ENCODE results near the gene LCLAT1.

Gene LCLAT1

DNA sequence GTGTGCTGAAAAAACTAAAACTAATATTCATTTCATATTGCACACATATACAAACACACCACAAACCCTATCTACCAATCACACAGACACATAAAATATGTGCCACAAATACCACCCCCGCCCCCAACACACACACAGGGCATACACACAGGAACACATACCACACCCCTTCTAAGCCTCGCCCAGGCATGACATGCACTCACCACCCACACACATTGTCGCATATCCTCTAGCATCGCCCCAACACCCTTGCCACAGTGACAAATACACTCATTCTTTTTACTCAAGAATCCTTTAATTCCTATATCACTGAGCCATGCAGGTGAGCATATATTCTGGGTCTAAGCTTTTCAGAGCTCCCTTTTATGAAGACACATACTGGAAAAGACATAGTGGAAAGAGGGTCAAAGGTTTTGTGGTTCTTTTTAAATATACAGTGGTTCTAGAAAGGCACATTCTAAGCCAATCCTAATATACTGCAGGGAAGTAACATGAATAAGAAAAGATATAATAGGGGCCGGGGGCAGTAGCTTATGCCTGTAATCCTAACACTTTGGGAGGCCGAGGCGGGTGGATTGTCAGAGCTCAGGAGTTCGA is 24.5 kb upstream of the LCLAT1 start:
- DNase-seq (ENCODE audit: low read depth in 2 of 3, low spot score in 2 of 3): peak in 2 of 3 experiments; percentile 51 to 58

DNA sequence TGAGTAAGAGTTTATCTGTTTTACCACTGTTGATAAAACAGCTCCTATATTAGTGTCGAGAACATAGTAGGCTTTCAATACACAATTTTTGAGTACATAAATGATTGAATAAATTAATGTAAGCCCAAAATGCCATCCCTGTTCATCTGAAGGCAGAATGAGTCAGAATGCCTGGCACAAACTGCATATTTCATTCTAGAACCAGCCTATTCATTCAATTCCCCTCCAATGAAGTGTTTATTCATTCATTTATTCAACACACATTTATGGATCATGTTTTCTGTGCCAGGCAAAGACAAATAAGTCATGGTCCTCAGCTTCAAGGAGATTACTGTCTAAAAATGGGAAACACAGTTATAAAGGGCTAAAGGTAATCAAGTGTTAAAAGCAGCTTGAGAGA is 22.8 kb upstream of the LCLAT1 start:
- DNase-seq (ENCODE audit: low read depth in 2 of 3, low spot score in 2 of 3): no peak

DNA sequence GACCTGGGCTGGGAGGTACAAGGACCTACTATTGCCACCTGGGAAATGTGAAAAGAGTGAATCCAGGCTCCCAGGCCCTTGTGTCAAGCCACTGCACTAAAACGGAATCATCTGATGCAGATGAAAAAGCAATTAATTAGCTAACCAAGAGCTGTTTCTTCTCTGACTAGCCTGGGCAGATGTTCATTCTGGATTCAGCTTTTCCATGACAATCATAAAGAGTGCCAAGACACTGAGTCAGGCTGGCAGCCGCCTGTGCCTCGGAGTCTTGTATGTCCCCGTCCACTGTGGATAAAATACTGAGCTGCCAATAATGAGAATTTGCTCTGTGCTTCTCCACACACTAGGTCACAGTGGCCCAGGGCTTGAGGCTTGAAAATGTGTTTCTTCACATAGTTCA is 21.7 kb upstream of the LCLAT1 start:
- DNase-seq (ENCODE audit: low read depth in 2 of 3, low spot score in 2 of 3): no peak

DNA sequence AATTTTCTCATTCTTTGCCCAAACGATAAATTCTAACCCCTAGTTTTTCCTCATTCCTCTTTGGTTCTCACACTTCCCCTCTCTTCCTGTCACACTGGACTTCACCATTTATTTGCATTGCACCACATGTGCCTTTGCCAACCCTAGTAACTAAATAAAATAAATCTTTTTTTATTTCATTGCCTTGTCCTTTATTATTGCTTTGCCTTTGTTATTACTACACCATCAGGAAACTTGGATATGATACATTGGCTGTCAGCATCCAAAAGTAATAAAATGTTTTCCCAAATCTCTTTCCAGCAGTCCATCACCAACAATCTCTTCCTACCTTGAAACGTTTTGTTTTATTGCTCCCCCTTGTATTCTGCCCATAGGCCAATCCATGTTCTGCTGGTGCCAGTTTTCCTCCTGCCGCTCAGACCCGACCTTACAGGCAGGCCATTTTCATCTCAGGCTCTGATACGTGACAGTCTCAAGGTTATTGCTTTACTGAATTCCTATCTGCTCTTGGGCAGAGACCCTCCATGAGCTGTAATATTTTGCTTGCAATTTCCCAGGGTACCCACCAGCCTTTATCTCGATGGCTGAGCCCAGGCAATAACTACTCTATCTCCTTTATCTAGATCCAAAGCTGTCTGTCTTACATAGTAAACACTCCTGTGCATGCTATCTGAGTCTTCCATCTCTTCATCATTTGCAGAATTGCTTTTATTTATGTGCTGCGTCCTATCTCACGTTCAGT is 19.3 kb upstream of the LCLAT1 start:
- DNase-seq (ENCODE audit: low read depth in 2 of 3, low spot score in 2 of 3): no peak

DNA sequence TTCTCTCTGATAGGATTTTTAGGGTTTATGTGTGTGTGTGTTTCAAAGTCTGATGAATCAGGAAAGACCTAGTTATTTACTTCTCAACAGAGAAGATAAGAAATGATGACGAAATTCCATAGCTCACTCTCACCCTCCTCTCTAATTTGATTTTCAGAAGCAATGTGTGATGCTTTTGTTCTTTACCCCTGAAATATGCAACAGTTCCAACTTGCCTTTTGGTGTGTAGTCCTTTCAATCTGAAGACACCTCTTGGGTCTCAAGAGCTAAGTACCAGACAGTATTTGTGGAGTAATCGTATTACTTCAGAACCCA is 18.7 kb upstream of the LCLAT1 start:
- no peak for DNase-seq (ENCODE audit: low read depth in 2 of 3, low spot score in 2 of 3)

DNA sequence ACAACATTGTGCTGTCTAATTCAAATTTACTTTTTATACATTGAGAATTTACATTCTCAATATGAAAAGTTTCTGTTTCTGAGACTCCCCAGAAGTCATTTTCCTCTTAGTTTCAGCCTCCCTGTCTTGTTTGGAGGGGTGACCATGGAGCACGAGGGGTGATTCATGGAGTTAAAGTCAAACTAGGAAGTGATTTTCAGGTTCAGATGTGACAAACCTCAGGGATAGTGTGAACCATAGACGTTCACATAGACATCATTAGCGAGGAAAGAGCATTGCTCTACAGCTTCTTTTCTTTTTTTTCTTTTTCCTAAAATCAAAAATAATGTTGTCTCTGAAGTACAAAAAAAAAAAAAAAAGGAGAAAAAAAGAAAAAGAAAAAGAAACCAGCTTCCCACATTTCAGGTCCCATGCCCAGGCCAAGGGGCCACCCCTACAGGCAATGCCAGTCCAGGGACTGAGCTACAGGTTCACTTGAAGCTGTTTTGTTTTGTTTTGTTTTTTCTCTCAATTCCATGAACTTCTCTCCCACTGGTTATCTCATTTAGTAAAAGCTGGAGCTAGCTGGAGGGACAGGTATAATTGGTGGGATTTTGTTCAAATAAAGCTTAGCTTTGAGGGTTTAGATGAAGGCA is 18.1 kb upstream of the LCLAT1 start:
- DNase-seq (ENCODE audit: low read depth in 2 of 3, low spot score in 2 of 3): no peak

DNA sequence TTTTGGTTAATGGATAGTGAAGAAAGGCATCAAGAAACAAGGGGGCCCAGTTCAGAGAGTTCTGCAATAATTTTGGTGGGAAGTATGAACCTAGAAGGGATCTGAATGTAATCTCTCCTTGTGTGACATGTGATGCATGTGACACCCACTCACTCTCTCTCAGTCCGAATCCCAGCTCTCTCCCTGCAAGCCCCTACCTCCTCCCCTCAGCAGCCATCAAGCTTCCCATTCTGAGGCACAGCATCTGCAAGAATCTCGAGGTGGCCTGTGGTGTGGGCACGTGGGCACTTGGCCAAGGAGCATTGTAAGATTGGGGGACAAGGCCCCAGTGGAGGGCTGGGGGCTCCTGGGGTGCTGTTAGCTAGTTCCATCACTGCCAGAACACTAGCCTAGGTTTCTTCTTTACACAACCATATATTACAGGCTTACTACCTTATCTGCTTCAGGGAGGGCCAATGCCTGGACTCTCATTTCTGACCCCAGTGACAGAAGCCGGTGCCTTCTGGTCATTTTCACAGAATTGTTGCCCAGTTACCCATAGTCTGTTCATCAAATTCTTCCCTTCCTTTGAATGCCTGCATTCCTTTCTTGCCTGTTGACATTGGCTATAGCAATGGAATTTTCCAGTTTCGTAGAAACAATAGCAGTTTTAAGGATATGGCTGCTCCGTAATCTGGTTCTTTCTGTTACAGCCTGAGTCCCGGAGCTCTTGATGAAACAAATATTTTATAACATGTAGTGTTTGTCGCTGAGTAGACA is 13.3 kb upstream of the LCLAT1 start:
- DNase-seq (ENCODE audit: low read depth in 2 of 3, low spot score in 2 of 3): no peak

DNA sequence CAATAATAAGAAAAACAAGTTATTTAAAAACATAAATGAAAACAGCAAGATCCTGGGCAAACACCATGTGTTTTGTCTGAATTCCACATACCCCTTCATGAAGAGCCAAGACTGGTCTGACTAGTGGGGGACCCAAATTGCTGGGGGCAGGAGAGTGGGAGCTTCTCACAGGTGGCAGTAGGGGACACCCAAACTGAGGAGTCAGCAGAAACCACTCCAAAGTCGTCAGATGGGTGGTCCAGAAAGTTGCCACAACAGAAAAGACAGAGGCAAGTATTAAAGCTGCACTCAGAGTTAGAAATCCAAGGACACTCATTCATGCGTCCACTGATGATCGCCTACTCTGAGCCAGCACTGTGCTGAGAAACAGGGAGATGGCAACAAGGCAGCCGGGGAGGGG is 12.3 kb upstream of the LCLAT1 start:
- no peak for DNase-seq (ENCODE audit: low read depth in 2 of 3, low spot score in 2 of 3)

DNA sequence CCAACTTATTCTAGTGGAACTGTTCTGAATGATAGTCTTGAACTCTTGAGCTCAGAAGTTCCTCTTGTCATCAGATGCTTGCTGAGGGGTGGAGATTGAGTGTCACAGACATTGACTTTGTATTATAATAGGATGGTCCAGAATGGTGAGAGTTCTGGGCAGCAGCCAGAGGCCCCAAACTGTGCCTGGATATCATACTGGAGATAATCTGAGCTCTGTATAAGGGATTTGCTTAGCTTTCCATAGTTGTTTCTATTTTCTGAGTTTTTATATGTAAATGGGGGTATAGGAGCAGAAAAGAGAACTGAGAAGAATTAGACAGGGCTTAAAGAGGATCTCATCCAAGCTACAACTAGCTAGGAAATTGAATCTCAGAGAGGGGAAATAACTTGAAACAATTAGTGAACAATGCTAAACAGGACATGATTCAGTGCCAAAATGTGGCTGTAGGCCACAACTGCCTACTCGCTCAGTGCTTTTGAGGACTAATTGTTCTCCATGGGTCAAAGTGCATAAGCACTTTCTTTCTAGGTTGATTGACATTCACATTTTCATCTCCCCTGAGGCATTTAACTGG is 10.1 kb upstream of the LCLAT1 start:
- DNase-seq (ENCODE audit: low read depth in 2 of 3, low spot score in 2 of 3): no peak

DNA sequence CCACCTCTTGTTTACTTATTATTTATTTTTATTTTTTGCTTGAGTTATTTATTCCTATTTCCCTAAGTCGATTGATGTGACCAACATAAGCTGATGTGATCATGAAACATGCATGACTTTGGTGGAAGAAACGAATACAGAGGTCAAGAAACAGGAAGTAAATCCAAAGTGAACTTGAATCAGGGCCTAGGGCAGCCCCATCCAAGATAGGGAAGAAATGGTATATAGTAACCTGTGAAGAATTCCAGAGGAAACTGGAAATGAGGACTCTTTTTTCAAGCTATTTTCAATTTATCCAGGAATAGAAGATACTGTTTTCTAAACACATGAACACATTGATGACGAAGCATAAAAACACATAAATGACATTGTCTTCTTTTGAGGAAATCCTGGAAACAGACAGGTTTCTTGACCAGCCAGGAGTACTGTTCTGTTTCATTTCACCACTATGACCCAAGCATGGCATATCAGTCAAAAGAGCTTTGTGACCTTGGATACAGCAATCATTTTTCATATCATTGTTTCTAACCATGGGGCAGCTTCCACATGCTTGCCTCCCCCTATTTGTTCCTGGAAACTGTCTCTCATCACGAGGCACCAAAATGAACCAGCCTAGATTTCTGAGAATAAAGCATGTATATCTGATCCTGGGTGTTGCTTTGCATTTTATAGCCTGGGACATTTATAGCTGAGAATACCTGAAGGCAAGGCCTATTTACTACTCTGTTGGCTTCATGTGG is 9.1 kb upstream of the LCLAT1 start:
- no peak for DNase-seq (ENCODE audit: low read depth in 2 of 3, low spot score in 2 of 3)

DNA sequence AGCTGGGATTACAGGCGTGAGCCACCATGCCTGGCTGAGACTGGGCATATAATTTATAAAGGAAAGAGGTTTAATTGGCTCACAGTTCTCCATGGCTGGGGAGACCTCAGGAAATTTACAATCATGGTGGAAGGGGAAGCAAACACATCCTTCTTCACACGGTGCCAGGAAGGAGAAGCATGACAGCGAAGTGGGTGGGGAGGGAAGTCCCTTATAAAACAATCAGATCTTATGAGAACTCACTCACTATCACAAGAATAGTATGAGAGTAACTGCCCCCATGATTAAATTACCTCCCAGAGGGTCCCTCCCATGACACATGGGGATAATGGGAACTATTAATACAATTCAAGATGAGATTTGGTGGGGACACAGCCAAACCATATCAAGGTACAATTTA is 7.8 kb upstream of the LCLAT1 start:
- DNase-seq (ENCODE audit: low read depth in 2 of 3, low spot score in 2 of 3): no peak

DNA sequence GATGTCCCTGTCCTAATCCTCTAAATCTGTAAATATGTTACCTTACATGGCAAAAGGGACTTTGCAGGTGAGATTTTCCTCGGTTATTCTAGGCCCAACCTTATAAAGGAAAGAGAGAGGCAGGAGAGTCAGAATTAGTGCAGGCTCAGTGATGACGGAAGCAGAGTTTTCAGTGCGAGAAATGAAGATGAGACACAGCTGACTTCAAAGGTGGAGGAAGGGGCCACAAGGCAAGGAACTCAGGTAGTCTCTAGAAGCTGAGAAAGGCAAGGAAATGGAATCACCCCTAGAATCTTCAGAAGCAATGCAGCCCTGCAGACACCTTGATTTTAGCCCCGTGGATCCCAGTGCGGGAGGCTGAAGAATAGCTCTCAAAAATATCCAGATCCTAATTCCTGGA is 7.2 kb upstream of the LCLAT1 start:
- no peak for DNase-seq (ENCODE audit: low read depth in 2 of 3, low spot score in 2 of 3)

DNA sequence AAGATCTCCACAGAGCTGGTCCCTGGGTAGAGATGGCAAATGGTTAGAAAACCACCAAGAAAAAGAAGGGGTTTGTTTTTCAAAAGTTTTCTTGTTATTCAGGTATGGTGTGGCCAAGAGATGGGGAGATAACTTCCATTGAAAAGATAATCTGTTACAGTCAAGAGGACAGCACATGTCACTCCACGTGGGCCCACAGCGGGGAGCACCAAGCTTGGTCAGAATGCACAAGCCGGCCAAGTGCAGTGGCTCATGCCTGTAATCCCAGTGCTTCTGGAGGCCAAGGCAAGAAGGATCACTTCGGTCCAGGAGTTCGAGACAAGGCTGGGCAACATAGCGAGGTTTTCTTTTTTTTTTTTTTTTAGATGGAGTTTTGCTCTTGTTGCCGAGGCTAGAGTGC is 6.0 kb upstream of the LCLAT1 start:
- no peak for DNase-seq (ENCODE audit: low read depth in 2 of 3, low spot score in 2 of 3)

DNA sequence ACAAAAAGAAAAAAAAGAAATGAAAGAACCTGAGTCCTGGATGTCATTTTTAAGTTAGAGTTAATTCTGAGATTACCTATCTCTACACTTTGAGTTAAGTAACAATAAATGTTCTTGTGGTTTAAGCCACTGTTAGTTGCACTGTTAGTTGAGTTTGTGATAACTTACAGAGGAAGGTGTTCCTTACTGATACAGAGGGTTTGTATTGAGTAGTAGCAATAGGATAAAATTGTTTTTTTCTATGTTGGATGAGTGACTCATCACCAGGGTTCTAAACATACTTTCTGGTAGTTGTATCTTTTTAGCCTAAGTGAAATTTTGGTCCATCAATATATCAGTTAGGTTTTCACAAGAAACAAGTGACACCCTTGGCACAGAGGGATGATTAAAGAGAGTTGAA is 4.0 kb upstream of the LCLAT1 start:
- DNase-seq (ENCODE audit: low read depth in 2 of 3, low spot score in 2 of 3): no peak

DNA sequence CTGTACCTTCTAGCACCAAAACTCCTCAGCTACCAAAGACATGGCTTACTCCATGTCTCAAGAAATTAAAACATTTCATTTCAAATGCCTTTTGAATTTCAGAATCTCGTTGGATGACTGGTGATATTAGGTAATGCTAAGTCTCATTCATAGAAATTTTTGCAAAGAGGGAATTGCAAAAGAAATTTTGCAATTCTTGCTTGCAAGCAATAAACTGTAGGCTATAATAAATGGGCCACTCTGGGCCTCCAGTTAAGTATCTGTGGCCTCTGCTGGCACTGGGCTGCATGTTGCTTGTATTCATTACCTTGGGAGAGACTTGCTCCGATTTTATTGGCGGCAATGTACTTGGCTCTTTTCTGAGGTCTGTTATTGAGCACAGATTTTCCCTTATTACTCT is 2.8 kb upstream of the LCLAT1 start:
- no peak for DNase-seq (ENCODE audit: low read depth in 2 of 3, low spot score in 2 of 3)

DNA sequence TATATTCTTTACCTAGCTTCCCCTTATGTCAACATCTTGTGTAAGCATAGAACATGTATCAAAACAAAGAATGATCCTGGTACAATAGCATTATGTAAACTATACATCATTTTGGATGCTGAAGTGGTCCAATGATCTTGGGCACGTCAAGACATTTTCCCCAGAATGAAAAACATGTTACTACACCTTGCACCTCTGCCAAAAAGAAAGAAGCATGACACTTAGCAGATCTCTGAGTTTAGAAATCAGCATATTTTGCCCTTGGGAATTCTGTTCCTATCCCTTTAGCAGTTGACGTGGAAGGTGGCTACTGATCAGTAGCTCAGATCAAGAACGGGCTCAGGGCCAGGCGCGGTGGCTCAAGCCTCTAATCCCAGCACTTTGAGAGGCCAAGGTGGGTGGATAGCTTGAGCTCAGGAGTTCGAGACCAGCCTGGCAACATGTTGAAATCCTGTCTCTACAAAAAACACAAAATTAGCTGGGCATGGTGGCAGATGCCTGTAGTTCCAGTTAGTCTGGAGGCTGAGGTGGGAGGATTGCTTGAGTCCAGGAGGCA is 1.7 kb upstream of the LCLAT1 start:
- DNase-seq (ENCODE audit: low read depth in 2 of 3, low spot score in 2 of 3): no peak

DNA sequence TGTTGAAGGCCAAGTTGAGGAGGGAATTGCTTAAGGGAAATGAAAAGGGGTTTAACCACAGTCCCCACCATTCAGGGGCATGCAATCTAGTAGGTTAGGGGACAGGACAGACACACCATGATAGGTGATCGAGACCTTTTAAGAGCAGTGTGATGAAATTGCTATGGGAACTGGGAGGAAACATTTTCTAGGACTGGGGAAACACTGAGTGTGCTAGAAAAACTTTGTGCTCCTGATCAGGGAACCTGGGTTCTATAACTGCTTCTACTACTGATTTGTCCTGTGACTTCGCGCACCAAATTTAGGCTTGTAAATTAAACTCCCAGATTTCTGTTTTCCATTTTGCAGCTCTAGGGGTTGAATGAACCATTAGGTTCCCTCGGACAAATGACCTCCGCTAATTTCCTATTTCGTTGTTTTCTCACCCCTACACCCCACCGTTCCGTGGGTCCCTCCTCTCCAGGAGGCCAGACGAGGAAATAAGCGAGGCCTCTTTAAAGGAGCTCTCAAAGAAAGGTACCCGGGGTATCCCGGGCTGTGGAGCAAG is 371 bp upstream of the LCLAT1 start:
- DNase-seq (ENCODE audit: low read depth in 2 of 3, low spot score in 2 of 3): no peak

DNA sequence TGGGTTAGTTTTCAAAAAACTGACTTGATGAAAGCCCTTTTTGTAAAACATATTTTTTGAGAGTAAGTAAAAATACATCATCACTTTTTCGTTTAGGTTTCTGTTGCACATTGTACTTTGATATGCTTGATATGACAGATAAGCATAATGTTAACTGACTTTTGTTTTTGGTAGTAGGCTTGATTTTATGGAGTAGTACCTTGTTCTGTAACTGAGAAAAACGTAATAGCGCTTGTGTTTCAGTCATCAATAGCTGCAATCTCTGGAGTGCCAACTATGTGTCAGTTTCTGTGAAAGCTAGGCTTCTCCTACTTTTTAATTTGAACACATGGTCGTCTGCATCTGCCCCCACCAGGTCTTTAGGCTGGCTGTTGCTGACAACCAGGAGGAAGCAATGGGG is 1.3 kb downstream of the LCLAT1 start:
- no peak for DNase-seq (ENCODE audit: low read depth in 2 of 3, low spot score in 2 of 3)

DNA sequence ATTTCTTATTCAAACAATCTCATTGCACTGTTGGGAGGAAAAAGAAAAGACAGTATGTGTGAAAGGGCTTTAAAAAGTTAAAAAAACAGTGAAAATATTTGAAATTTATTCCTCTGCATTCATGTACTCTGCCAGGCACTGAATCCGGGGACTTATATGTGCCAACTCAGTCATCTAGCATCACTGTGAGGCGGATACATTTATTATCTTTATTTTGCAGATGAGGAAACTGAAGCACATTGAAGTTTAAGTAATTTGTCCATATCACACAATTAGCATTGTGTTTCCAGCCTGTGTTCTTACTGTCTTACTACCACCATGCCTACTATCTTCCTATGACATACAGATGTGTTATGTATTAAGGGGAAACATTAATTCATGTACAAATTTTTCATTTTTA is 1.8 kb downstream of the LCLAT1 start:
- no peak for DNase-seq (ENCODE audit: low read depth in 2 of 3, low spot score in 2 of 3)

DNA sequence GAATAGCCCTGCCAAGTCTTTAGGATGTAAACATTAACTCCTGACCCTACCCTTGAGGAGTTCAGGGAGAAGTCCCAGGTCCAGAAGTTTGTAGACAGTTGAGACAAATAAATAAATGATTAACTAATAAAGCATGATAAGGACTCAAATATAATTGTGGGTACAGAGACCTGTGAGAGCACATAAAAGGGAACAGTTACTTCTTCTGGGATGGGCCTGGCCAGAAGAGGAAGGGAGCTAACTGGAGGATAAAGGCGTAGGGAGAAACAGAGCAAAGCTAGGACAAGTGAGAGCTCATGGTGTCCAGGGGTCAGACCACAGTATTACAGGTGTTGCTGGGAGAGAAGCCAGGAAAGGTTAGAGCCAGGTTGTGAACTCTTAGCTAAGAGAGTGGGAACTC is 3.0 kb downstream of the LCLAT1 start:
- DNase-seq (ENCODE audit: low read depth in 2 of 3, low spot score in 2 of 3): no peak

DNA sequence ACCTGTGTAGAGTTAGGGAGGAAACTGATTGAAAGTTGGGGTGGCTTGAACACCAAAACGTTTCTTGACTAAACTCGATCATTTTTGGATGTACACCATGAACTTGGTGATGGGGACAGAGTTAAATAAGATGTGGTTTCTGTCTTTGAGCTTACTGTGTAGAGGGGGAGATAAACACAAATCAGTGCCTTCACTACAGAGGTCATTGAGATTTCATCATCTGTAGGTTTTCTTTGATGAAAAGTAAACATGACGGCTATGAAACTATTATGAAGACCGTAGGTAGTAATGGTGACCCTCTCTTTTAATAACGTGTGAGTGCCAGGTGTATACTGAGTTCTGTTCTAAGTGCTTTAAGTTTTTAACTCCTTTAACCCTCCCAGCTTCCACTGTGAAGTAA is 6.5 kb downstream of the LCLAT1 start:
- no peak for DNase-seq (ENCODE audit: low read depth in 2 of 3, low spot score in 2 of 3)
